ENCODE results near the gene HPS1.

Gene HPS1

GRCh38 chr10:98487649-98488048, 40.9 kb upstream of the HPS1 start:
- TF ChIP-seq TEAD4 (IDR thresholded peaks at IDR 0.05) (no peak), CEBPB (IDR thresholded peaks at IDR 0.05) (no peak), EP300 (IDR thresholded peaks at IDR 0.05; ENCODE audit: borderline replicate concordance) (no peak), RAD21 (IDR thresholded peaks at IDR 0.05; ENCODE audit: low read depth) (no peak), TCF12 (IDR thresholded peaks at IDR 0.05; ENCODE audit: low read depth) (no peak), NFIC (IDR thresholded peaks at IDR 0.05) (no peak), FOXM1 (IDR thresholded peaks at IDR 0.05; ENCODE audit: borderline replicate concordance, low read depth) (no peak), EGR1 (IDR thresholded peaks at IDR 0.05) (no peak), USF1 (IDR thresholded peaks at IDR 0.05) (no peak), REST (IDR thresholded peaks at IDR 0.05; ENCODE audit: low read depth) (no peak), TAF1 (IDR thresholded peaks at IDR 0.05; ENCODE audit: low read depth) (no peak), CREB1 (IDR thresholded peaks at IDR 0.05; ENCODE audit: low read depth) (no peak), ZBTB7A (IDR thresholded peaks at IDR 0.05; ENCODE audit: low read depth) (no peak), YY1 (IDR thresholded peaks at IDR 0.05; ENCODE audit: low read depth) (no peak)
- TF ChIP-seq, protein P1, sequence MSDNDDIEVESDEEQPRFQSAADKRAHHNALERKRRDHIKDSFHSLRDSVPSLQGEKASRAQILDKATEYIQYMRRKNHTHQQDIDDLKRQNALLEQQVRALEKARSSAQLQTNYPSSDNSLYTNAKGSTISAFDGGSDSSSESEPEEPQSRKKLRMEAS (IDR thresholded peaks at IDR 0.05): no peak

GRCh38 chr10:98486421-98486820, 39.7 kb upstream of the HPS1 start:
- TF ChIP-seq FOXM1 (IDR thresholded peaks at IDR 0.05; ENCODE audit: borderline replicate concordance, low read depth): no peak
- TF ChIP-seq REST (IDR thresholded peaks at IDR 0.05; ENCODE audit: low read depth): no peak
- TF ChIP-seq USF1 (IDR thresholded peaks at IDR 0.05): no peak
- no peak for TF ChIP-seq YY1 (IDR thresholded peaks at IDR 0.05; ENCODE audit: low read depth)
- no peak for TF ChIP-seq TEAD4 (IDR thresholded peaks at IDR 0.05)

DNA sequence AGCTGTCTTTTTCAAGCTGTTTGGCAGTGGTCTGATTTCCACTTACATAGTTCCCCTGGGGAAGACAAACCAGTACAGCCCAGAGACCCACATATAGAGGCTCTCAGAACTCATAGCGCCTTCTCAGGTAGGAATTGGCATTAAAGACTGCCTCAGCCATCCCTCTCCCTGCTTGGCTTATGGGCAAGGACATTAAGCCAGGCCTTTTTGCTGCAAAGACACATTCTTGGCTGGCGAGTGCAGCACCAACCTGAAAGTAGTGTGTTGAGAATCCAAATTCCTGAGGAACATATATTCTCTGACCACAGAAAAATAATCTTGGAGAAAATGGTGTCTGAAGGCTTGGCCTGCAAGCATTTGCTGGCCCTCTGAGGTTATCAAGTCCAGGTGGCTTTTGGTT, 39.2 kb upstream of the HPS1 start:
- TF ChIP-seq ZBTB7A (IDR thresholded peaks at IDR 0.05; ENCODE audit: low read depth): no peak

DNA sequence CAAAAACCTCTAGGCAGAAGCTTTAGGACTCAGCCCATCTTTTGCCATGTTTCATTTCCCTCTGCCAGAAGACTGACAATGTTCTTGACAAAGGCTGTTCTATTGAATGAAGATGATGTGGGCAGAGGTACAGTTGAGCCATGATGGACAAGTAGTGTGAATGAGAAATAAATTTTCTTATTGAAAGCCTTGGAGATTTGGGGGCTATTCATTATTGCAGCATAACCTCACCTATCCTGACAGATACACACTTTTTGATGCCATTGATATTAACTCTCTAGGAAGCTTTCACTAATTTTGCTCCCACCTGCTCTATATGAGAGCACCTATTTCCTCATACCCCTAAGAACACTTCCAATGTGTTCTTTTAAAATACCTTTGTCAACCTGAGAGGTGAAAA, 36.9 kb upstream of the HPS1 start:
- no peak for TF ChIP-seq CEBPB (IDR thresholded peaks at IDR 0.05)
- no peak for TF ChIP-seq USF1 (IDR thresholded peaks at IDR 0.05)
- TF ChIP-seq FOXM1 (IDR thresholded peaks at IDR 0.05; ENCODE audit: borderline replicate concordance, low read depth): no peak
- no peak for TF ChIP-seq CREB1 (IDR thresholded peaks at IDR 0.05; ENCODE audit: low read depth)
- TF ChIP-seq NFIC (IDR thresholded peaks at IDR 0.05): no peak

- TF ChIP-seq TCF12 (IDR thresholded peaks at IDR 0.05; ENCODE audit: low read depth) (no peak), CREB1 (IDR thresholded peaks at IDR 0.05; ENCODE audit: low read depth) (no peak), ZBTB7A (IDR thresholded peaks at IDR 0.05; ENCODE audit: low read depth) (no peak), TAF1 (IDR thresholded peaks at IDR 0.05; ENCODE audit: low read depth) (no peak), TEAD4 (IDR thresholded peaks at IDR 0.05) (no peak), FOXM1 (IDR thresholded peaks at IDR 0.05; ENCODE audit: borderline replicate concordance, low read depth) (no peak), RAD21 (IDR thresholded peaks at IDR 0.05; ENCODE audit: low read depth) (no peak), CEBPB (IDR thresholded peaks at IDR 0.05) (no peak), YY1 (IDR thresholded peaks at IDR 0.05; ENCODE audit: low read depth) (no peak), EP300 (IDR thresholded peaks at IDR 0.05; ENCODE audit: borderline replicate concordance) (no peak), NFIC (IDR thresholded peaks at IDR 0.05) (no peak), USF1 (IDR thresholded peaks at IDR 0.05) (no peak), EGR1 (IDR thresholded peaks at IDR 0.05) (no peak), REST (IDR thresholded peaks at IDR 0.05; ENCODE audit: low read depth) (no peak)
- TF ChIP-seq, protein P1 (IDR thresholded peaks at IDR 0.05): no peak
These were observed 35.4 kb upstream of the HPS1 start for GRCh38 chr10:98482096-98482495.
